HG03442 (cell line): ENCODE data around the gene RABEP2.

Source experiments
- ATAC-seq: cut with Tn5 transposase; IDR thresholded peaks from one replicate; pipeline ENCODE4 v1.9.1; 2021; ENCODE audit warnings: mild to moderate bottlenecking, moderate library complexity; ENCODE audit not compliant: unreplicated experiment

The RABEP2 gene

GRCh38 chr16:28863929-28864793 is 60.9 kb downstream of the RABEP2 start:
- no peak for ATAC-seq

- ATAC-seq, result no peak
These were observed 65.7 kb downstream of the RABEP2 start for GRCh38 chr16:28859326-28859725.

GRCh38 chr16:28858421-28858820 is 66.6 kb downstream of the RABEP2 start:
- no peak for ATAC-seq
